ENCODE measurements around the gene ZNF609. TPM values are rescaled to one million over a fixed set of nuclear protein-coding genes. Genes with fewer than 3 reads are reported as not detected.

The ZNF609 gene
- polyA plus RNA-seq, 1 experiment, result 28.9 TPM

DNA sequence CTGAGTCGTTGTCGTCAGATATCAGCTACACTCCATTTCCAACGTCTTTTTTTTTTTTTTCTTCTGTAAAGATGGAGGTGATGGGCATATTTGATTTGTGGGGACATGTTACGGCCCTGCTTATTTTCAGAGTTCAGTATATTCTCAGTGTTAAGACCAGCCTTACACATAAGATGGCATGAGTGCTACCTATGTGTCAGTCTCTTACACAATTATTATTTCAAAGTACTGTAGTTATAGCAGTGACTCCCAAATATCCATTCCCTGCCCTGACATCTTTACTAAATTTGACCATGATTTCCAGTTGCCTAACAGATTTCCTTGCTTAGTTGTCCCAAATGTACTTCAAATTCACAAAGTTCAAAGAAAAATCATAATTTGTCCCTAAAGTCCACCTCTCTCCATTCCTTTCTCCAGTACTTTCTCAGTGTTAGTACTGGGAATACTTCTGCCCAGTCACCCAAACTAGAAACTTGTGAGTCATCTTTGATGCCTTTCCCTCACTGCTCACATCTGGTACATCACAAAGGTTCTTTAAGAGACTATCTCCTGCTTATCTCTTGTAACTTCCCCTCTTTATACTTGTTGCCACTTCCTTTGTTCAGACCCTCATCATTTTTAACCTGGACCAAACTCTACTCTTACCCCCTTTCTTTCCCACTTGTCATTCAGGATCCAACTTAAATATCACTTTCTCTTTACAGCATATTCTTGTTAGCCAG, 67.0 kb downstream of the ZNF609 start:
- POLR2A ChIA-PET, result no interaction called here

DNA sequence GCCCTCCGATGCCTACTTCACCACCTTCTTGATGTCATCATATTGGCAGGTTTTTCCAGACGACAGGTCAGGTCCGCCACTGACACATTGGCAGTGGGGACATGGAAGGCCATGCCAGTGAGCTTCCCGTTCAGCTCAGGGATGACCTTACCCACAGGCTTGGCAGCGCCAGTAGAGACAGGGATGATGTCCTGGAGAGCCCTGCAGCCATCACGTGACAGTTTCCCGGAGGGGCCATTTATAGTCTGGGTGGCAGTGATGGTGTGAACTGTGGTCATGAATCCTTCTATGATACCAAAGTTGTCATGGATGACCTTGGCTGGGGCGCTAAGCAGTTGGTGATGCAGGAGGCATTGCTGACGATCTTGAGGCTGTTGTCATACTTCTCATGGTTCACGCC, 68.5 kb downstream of the ZNF609 start:
- H3K27me3 ChIP-seq (ENCODE audit: control insufficient read depth, insufficient read depth, low read length), result no peaks in the 10 kb centered on the region
- ChIA-PET POLR2A (no interaction called here), CTCF (interaction anchor here (0.6 kb wide), 1 partner anchor 315 kb away, joined by 5 read pairs; no protein-coding TSS in a partner anchor)
- no peaks in the 10 kb centered on the region for H3K9me3 ChIP-seq (ENCODE audit: control insufficient read depth, insufficient read depth, low read length)
- TF ChIP-seq, protein P1, sequence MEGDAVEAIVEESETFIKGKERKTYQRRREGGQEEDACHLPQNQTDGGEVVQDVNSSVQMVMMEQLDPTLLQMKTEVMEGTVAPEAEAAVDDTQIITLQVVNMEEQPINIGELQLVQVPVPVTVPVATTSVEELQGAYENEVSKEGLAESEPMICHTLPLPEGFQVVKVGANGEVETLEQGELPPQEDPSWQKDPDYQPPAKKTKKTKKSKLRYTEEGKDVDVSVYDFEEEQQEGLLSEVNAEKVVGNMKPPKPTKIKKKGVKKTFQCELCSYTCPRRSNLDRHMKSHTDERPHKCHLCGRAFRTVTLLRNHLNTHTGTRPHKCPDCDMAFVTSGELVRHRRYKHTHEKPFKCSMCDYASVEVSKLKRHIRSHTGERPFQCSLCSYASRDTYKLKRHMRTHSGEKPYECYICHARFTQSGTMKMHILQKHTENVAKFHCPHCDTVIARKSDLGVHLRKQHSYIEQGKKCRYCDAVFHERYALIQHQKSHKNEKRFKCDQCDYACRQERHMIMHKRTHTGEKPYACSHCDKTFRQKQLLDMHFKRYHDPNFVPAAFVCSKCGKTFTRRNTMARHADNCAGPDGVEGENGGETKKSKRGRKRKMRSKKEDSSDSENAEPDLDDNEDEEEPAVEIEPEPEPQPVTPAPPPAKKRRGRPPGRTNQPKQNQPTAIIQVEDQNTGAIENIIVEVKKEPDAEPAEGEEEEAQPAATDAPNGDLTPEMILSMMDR (IDR thresholded peaks at IDR 0.05; ENCODE audit: low read depth, low read length), result no peak
- H3K27ac ChIP-seq (ENCODE audit: low read depth, low read length), result no peak overlapping the region
- H3K4me3 ChIP-seq (ENCODE audit: low read depth, low read length), result no peak overlapping the region
- no peak for DNase-seq (ENCODE audit: low read depth, low spot score)

More for the DNA sequence above, 67.0 kb downstream of the ZNF609 start:
- H3K9me3 ChIP-seq (ENCODE audit: control insufficient read depth, insufficient read depth, low read length), result no peaks in the 10 kb centered on the region
- no peaks in the 10 kb centered on the region for H3K27me3 ChIP-seq (ENCODE audit: control insufficient read depth, insufficient read depth, low read length)
- no peak overlapping the region for H3K4me3 ChIP-seq (ENCODE audit: low read depth, low read length)
- H3K27ac ChIP-seq (ENCODE audit: low read depth, low read length), result no peak overlapping the region
- TF ChIP-seq, protein P1 (IDR thresholded peaks at IDR 0.05; ENCODE audit: low read depth, low read length), result no peak
- DNase-seq (ENCODE audit: low read depth, low spot score), result peak; percentile 56
- CTCF ChIA-PET, result no interaction called here

DNA sequence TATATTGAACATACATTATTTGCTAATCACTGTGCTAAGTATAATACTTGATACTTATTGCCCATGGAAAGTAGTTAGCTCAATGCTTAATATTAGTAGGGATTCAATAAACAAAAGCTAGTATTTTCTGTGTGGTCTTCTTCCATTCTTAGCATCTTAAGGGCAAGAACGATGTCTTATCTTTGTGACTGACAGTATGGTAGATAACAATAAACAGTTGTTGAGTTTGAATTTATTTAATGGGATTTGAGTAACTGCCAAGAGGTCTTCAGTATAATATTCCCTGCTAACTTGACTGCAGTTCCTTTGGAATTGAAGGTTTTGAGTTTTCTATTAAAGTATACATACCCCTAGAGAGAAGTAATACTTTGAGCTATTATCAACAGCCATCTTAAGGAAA, 70.1 kb downstream of the ZNF609 start:
- no peak overlapping the region for H3K4me3 ChIP-seq (ENCODE audit: low read depth, low read length)
- no peaks in the 10 kb centered on the region for H3K27me3 ChIP-seq (ENCODE audit: control insufficient read depth, insufficient read depth, low read length)
- DNase-seq (ENCODE audit: low read depth, low spot score), result no peak
- ChIA-PET CTCF (interaction anchor here (1.6 kb wide), 1 partner anchor 151 kb away, joined by 7 read pairs; no protein-coding TSS in a partner anchor), POLR2A (interaction anchor here (0.6 to 1.4 kb wide), 2 partner anchors 226 to 368 kb away, joined by 3 to 4 read pairs; partner anchors contain the start of gene PPIB)
- H3K27ac ChIP-seq (ENCODE audit: low read depth, low read length), result no peak overlapping the region
- TF ChIP-seq, protein P1 (IDR thresholded peaks at IDR 0.05; ENCODE audit: low read depth, low read length), result no peak
- no peaks in the 10 kb centered on the region for H3K9me3 ChIP-seq (ENCODE audit: control insufficient read depth, insufficient read depth, low read length)

DNA sequence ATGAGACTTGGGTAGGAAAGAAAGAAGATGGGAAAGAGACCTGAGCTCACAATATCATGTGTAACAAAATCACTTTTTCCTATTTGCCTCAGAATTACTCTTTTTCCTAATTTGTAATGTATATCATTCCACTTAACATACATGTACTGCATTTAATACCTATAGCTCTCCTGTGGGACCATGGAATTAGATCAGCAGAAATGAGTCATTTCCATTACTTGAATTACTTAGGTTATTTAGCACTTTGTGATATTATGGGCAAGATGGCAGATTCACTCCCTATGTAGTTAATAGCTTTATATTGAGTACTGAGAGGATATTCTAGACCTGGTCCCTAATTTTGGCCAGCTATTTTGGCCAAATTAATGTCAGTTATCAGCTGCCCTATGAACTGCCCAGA, 70.5 kb downstream of the ZNF609 start:
- no peak for DNase-seq (ENCODE audit: low read depth, low spot score)
- no peak overlapping the region for H3K4me3 ChIP-seq (ENCODE audit: low read depth, low read length)
- TF ChIP-seq, protein P1 (IDR thresholded peaks at IDR 0.05; ENCODE audit: low read depth, low read length), result no peak
- ChIA-PET CTCF (interaction anchor here (0.8 to 1.6 kb wide), 2 partner anchors 11 to 151 kb away, joined by 3 to 7 read pairs; no protein-coding TSS in a partner anchor), POLR2A (interaction anchor here (0.6 to 1.4 kb wide), 2 partner anchors 225 to 368 kb away, joined by 3 to 4 read pairs; partner anchors contain the start of gene PPIB)
- H3K27ac ChIP-seq (ENCODE audit: low read depth, low read length), result no peak overlapping the region
- H3K27me3 ChIP-seq (ENCODE audit: control insufficient read depth, insufficient read depth, low read length), result no peaks in the 10 kb centered on the region
- H3K9me3 ChIP-seq (ENCODE audit: control insufficient read depth, insufficient read depth, low read length), result no peaks in the 10 kb centered on the region
